HepG2 (cell line): ENCODE data around the gene SATB2. TPM values are rescaled to one million over a fixed set of nuclear protein-coding genes. Genes with fewer than 3 reads are reported as not detected.

Experiments used
- ATAC-seq: fragments of 200-7000 bp; cut with Tn5 transposase; 3 replicates; pipeline ENCODE4 v1.9.1; 2020; ENCODE audit warnings: mild to moderate bottlenecking, moderate library complexity
- BruUV-seq: library from RNA; stranded (reverse); fragments of 400-500 nt; replicated peaks from 2 replicates; lab custom pipeline; 2021; lab: Mats Ljungman, UMichigan
- CTCF ChIA-PET: fragments of 300-600 bp; formaldehyde crosslinking; extraction: SDS; loops from one replicate; lab custom pipeline; 2021; ENCODE audit warnings: low total read pairs, inconsistent platforms, low intra/inter-chr PET ratio; lab: Yijun Ruan, JAX
- POLR2A ChIA-PET: fragments of 350-600 bp; sonication (Branson Sonifier 250); formaldehyde crosslinking; loops from one replicate; lab custom pipeline; 2020; ENCODE audit warnings: antibody characterized with exemption, inconsistent platforms; lab: Yijun Ruan, JAX
- DNase-seq: peaks from one replicate; pipeline ENCODE4 v3.0.0-alpha.2; 2015; ENCODE audit warnings: low spot score
- FAIRE-seq: peaks from 3 replicates; lab custom pipeline; 2011; peaks lifted over from hg19 to GRCh38; lab: Jason Lieb, UNC
- H2AFZ ChIP-seq: one replicate; pipeline ENCODE4 v1.6.1; 2011; ENCODE audit warnings: low read length, inconsistent platforms
- H3K27ac ChIP-seq: fragments of 300-600 bp; 3 replicates; pipeline ENCODE4 v1.8.0; 2011; ENCODE audit warnings: mixed run types, mild to moderate bottlenecking, mixed read lengths, low read length, inconsistent platforms; ENCODE audit not compliant: insufficient read depth; ENCODE audit errors: extremely low read length
- H3K27me3 ChIP-seq, 2 experiments: fragments of 200-600 bp in 1 of 2; 2 replicates in 1 of 2; 3 replicates in 1 of 2; pipeline versions ENCODE4 v1.6.0 to v1.8.0; 2011; ENCODE audit warnings: low read length in 2 of 2, mild to moderate bottlenecking in 2 of 2, moderate library complexity in 2 of 2, inconsistent platforms in 1 of 2; ENCODE audit not compliant: insufficient read depth in 2 of 2, control insufficient read depth in 1 of 2
- H3K36me3 ChIP-seq, 2 experiments: fragments of 200-600 bp in 1 of 2; replicated peaks in 1 of 2; 2 replicates in 1 of 2; 3 replicates in 1 of 2; pipeline versions ENCODE4 v1.5.1 to v1.8.0; 2011; ENCODE audit warnings: low read length in 2 of 2, inconsistent platforms in 1 of 2; ENCODE audit not compliant: insufficient read depth in 2 of 2, control insufficient read depth in 1 of 2
- H3K4me1 ChIP-seq: 2 replicates; pipeline ENCODE4 v1.5.1; 2012; ENCODE audit warnings: low read length, inconsistent platforms; ENCODE audit not compliant: insufficient read depth
- H3K4me2 ChIP-seq: 2 replicates; pipeline ENCODE4 v1.6.0; 2011; ENCODE audit warnings: low read depth, low read length, inconsistent platforms
- H3K4me3 ChIP-seq, 3 experiments: fragments of 200-600 bp in 1 of 3; sonication (generic), shearing (Covaris generic) in 1 of 3; replicated peaks in 1 of 3; 2 replicates each; pipeline ENCODE4 v1.5.1; 2011 to 2016; ENCODE audit warnings: low read length in 3 of 3, inconsistent platforms in 2 of 3, low read depth in 2 of 3, mild to moderate bottlenecking in 2 of 3, control low read depth in 1 of 3, mixed read lengths in 1 of 3; ENCODE audit not compliant: insufficient read depth in 1 of 3
- H3K79me2 ChIP-seq: one replicate; pipeline ENCODE4 v1.6.1; 2011; ENCODE audit warnings: low read length, inconsistent platforms; ENCODE audit not compliant: insufficient read depth
- H3K9ac ChIP-seq: 2 replicates; pipeline ENCODE4 v1.6.0; 2011; ENCODE audit warnings: mild to moderate bottlenecking, low read depth, low read length, inconsistent platforms; ENCODE audit not compliant: insufficient read depth
- H3K9me3 ChIP-seq: 2 replicates; pipeline ENCODE4 v1.5.1; 2012; ENCODE audit warnings: mild to moderate bottlenecking, low read length
- H4K20me1 ChIP-seq: 2 replicates; pipeline ENCODE4 v1.6.0; 2011; ENCODE audit warnings: inconsistent platforms, mild to moderate bottlenecking, low read length, moderate library complexity; ENCODE audit not compliant: insufficient read depth
- BCL3 ChIP-seq: sonication (generic); formaldehyde crosslinking; IDR thresholded peaks from 2 replicates; pipeline ENCODE4 v1.5.1; 2020; ENCODE audit warnings: mild to moderate bottlenecking, missing genetic modification reagents, moderate library complexity
- DZIP1 ChIP-seq: sonication (generic); formaldehyde crosslinking; IDR thresholded peaks from 2 replicates; pipeline ENCODE4 v1.5.0; 2020; ENCODE audit warnings: mild to moderate bottlenecking, missing genetic modification reagents
- FOXM1 ChIP-seq: sonication (generic); formaldehyde crosslinking; IDR thresholded peaks from 2 replicates; pipeline ENCODE4 v1.5.0; 2020; ENCODE audit warnings: missing genetic modification reagents
- HNF1A ChIP-seq, 2 experiments: sonication (generic) in 1 of 2; formaldehyde crosslinking in 1 of 2; IDR thresholded peaks; 2 replicates each; pipeline versions ENCODE4 v1.4.0 to v1.6.1; 2016 to 2020; ENCODE audit warnings: borderline replicate concordance in 1 of 2, low read depth in 1 of 2, mild to moderate bottlenecking in 1 of 2, missing genetic modification reagents in 1 of 2
- NCOA2 ChIP-seq: sonication (generic); formaldehyde crosslinking; IDR thresholded peaks from 2 replicates; pipeline ENCODE4 v1.8.0; 2022; ENCODE audit warnings: inconsistent platforms
- NFE2L2 ChIP-seq: fragments of 150-350 bp; IDR thresholded peaks from 2 replicates; pipeline ENCODE4 v1.6.1; 2014; ENCODE audit warnings: low read length
- PBX3 ChIP-seq: sonication (generic); formaldehyde crosslinking; IDR thresholded peaks from 2 replicates; pipeline ENCODE4 v1.8.1; 2023; ENCODE audit warnings: missing genetic modification reagents, inconsistent platforms, borderline replicate concordance
- TFE3 ChIP-seq: IDR thresholded peaks from 2 replicates; pipeline ENCODE4 v1.6.1; 2016
- ZBTB1 ChIP-seq: sonication (generic); formaldehyde crosslinking; IDR thresholded peaks from 2 replicates; pipeline ENCODE4 v1.4.0; 2020; ENCODE audit warnings: missing genetic modification reagents, borderline replicate concordance
- ZBTB42 ChIP-seq: sonication (generic); formaldehyde crosslinking; IDR thresholded peaks from 2 replicates; pipeline ENCODE4 v1.5.0; 2020; ENCODE audit warnings: mild to moderate bottlenecking, missing genetic modification reagents
- ZKSCAN5 ChIP-seq: sonication (generic); formaldehyde crosslinking; IDR thresholded peaks from 2 replicates; pipeline ENCODE4 v1.5.1; 2020; ENCODE audit warnings: mild to moderate bottlenecking, missing genetic modification reagents
- ZNF292 ChIP-seq: sonication (generic); formaldehyde crosslinking; IDR thresholded peaks from 2 replicates; pipeline ENCODE4 v1.8.1; 2022; ENCODE audit warnings: mild to moderate bottlenecking, low read depth, missing genetic modification reagents, borderline replicate concordance
- ZNF383 ChIP-seq: sonication (generic); formaldehyde crosslinking; IDR thresholded peaks from 2 replicates; pipeline ENCODE4 v1.4.0; 2020; ENCODE audit warnings: missing genetic modification reagents, mild to moderate bottlenecking, borderline replicate concordance
- ZNF766 ChIP-seq: sonication (generic); formaldehyde crosslinking; IDR thresholded peaks from 2 replicates; pipeline ENCODE4 v1.5.0; 2020; ENCODE audit warnings: missing genetic modification reagents, borderline replicate concordance
- WGBS: methylation state at CpG from one replicate; pipeline ENCODE4 v1.1.6; 2017; ENCODE audit warnings: low lambda C conversion rate; 5-methylcytosine and 5-hydroxymethylcytosine counted together
- in situ Hi-C: cut with HindIII; loops from 2 replicates; pipeline ENCODE4 v1.10.0; 2017; ENCODE audit warnings: low pct_unique_long_range_greater_than_20kb; ENCODE audit not compliant: extremely low pct_ligation_motif_present
- intact Hi-C: fragments of 100-400 bp; cut with micrococcal nuclease; formaldehyde crosslinking; loops from one replicate; pipeline ENCODE4 v1.10.0; 2022; ENCODE audit not compliant: unreplicated experiment
- polyA plus RNA-seq, 8 experiments: library from polyadenylated mRNA; depleted of rRNA in 3 of 8; stranded (reverse) in 7 of 8; unstranded in 1 of 8; fragments of >200 nt; fragmentation: Illumina TruSeq in 4 of 8; extraction: Trizol in 4 of 8; gene quantifications; 2 replicates each; pipeline versions ENCODE4 v1.2.1 to v1.2.3, GENCODE V29; 2011 to 2016; ENCODE audit warnings: low read depth in 4 of 8, missing spikeins in 1 of 8, mixed read lengths in 1 of 8; ENCODE audit not compliant: insufficient read depth in 1 of 8
- total RNA-seq, 5 experiments: library from RNA; depleted of rRNA; stranded (reverse); fragments of >200 nt; fragmentation: Illumina TruSeq; extraction: Trizol; gene quantifications; 2 replicates each; pipeline ENCODE4 v1.2.3, GENCODE V29; 2016; ENCODE audit warnings: low read depth in 1 of 5

Gene SATB2
- total and polyA plus RNA-seq, 2 of the 13 experiments (the other 11 are each of a cell fraction or from before 2014, with no cell fraction given) = 2.5 to 5.5 TPM

GRCh38 chr2:199348871-199349270 lies 108.9 kb downstream of the SATB2 start:
- no TSS peak for BruUV-seq
- no peaks in the 10 kb centered on the region for H3K9me3 ChIP-seq
- ChIA-PET POLR2A (no interaction called here), CTCF (no interaction called here)
- H3K4me3 ChIP-seq = no peak overlapping the region
- DNase-seq (no peak), ATAC-seq (no peak), FAIRE-seq (no peak)
- H3K27me3 ChIP-seq = no peaks in the 10 kb centered on the region
- no peak overlapping the region for H3K4me2 ChIP-seq
- no peak overlapping the region for H3K27ac ChIP-seq
- peaks cover 2 to 5% of the 10 kb centered on the region in 2 experiments; a peak in 2 of 5 replicates for H3K36me3 ChIP-seq
- H4K20me1 ChIP-seq = no peaks in the 10 kb centered on the region
- H3K4me1 ChIP-seq = no peaks in the 10 kb centered on the region
- intact Hi-C loops (no loop called here), in situ Hi-C loops (no loop called here)
- WGBS = 55% methylated on average over 7 of the region's 7 CpGs
- H2AFZ ChIP-seq = no peak overlapping the region
- no peaks in the 10 kb centered on the region for H3K79me2 ChIP-seq
- no peak overlapping the region for H3K9ac ChIP-seq
- no peak for TF ChIP-seq ZBTB1
- TF ChIP-seq ZBTB42 (CRISPR knock-in tag) = no peak
- TF ChIP-seq ZNF292 = no peak
- no peak for TF ChIP-seq ZKSCAN5 (CRISPR knock-in tag)
- no peak for TF ChIP-seq ZNF766 (CRISPR knock-in tag)
- no peak for TF ChIP-seq NCOA2 (CRISPR knock-in tag)
- TF ChIP-seq FOXM1 = no peak
- TF ChIP-seq ZNF383 (CRISPR knock-in tag) = no peak
- TF ChIP-seq TFE3 = no peak
- TF ChIP-seq DZIP1 (CRISPR knock-in tag) = no peak
- TF ChIP-seq NFE2L2 = no peak
- TF ChIP-seq HNF1A (IDR thresholded peaks at IDR 0.05; ENCODE audit: low read depth) = no peak
- no peak for TF ChIP-seq HNF1A (CRISPR knock-in tag; IDR thresholded peaks at IDR 0.05; ENCODE audit: borderline replicate concordance)
- TF ChIP-seq BCL3 = no peak
- no peak for TF ChIP-seq PBX3 (CRISPR knock-in tag)
